AG09309 (cell line): ENCODE measurements around the gene GBX1.

Experiments
- DNase-seq: peaks from one replicate; pipeline ENCODE4 v3.0.0-alpha.2; 2010; ENCODE audit warnings: low read depth
- H3K4me3 ChIP-seq: 2 replicates; pipeline ENCODE4 v1.5.1; 2011; ENCODE audit warnings: mild to moderate bottlenecking, low read depth, low read length, moderate library complexity; ENCODE audit not compliant: control insufficient read depth
- TF ChIP-seq, protein P1 (sequence below): IDR thresholded peaks from 2 replicates; pipeline ENCODE4 v1.5.1; 2011; ENCODE audit warnings: mild to moderate bottlenecking, low read depth, low read length, inconsistent platforms; ENCODE audit not compliant: insufficient read depth, control insufficient read depth; ENCODE audit errors: missing control alignments

GBX1 gene

DNA sequence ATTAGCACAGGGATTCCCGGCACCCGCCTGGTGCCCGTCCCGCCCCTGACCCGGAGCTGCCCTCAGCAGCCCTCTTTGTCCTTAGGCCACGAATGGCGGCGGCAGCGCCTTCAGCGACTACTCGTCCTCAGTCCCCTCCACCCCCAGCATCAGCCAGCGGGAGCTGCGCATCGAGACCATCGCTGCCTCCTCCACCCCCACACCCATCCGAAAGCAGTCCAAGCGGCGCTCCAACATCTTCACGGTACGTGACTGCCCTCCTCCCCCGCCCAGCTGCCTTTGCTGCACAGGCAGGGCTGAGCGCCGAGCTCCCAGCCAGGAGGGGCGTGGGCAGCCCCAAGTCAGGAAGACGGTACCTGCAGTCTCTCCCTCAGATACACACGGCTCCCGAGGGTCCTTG lies 47.6 kb downstream of the GBX1 start:
- no peak for DNase-seq
- TF ChIP-seq, protein P1, sequence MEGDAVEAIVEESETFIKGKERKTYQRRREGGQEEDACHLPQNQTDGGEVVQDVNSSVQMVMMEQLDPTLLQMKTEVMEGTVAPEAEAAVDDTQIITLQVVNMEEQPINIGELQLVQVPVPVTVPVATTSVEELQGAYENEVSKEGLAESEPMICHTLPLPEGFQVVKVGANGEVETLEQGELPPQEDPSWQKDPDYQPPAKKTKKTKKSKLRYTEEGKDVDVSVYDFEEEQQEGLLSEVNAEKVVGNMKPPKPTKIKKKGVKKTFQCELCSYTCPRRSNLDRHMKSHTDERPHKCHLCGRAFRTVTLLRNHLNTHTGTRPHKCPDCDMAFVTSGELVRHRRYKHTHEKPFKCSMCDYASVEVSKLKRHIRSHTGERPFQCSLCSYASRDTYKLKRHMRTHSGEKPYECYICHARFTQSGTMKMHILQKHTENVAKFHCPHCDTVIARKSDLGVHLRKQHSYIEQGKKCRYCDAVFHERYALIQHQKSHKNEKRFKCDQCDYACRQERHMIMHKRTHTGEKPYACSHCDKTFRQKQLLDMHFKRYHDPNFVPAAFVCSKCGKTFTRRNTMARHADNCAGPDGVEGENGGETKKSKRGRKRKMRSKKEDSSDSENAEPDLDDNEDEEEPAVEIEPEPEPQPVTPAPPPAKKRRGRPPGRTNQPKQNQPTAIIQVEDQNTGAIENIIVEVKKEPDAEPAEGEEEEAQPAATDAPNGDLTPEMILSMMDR, result no peak
- H3K4me3 ChIP-seq, result no peak overlapping the region

DNA sequence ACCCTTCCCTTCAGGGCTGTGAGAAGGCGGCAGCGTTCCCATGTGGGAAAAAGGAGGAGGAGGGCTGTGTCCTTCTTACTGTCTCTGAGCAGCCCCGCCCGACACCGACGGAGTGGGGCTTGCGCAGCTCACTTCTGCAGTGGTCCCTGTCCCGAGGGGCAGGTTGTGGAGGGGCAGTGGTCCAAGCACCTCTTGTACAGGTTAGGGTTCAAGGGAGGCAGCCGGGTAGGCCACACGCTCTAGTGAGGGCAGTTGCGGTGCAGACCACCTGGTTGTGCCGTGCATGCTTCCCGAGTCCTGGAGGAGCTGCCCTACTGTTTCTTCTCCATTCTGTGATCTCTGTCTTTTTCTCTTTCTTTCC lies 48.5 kb downstream of the GBX1 start:
- H3K4me3 ChIP-seq, result no peak overlapping the region
- TF ChIP-seq, protein P1, result no peak
- no peak for DNase-seq

DNA sequence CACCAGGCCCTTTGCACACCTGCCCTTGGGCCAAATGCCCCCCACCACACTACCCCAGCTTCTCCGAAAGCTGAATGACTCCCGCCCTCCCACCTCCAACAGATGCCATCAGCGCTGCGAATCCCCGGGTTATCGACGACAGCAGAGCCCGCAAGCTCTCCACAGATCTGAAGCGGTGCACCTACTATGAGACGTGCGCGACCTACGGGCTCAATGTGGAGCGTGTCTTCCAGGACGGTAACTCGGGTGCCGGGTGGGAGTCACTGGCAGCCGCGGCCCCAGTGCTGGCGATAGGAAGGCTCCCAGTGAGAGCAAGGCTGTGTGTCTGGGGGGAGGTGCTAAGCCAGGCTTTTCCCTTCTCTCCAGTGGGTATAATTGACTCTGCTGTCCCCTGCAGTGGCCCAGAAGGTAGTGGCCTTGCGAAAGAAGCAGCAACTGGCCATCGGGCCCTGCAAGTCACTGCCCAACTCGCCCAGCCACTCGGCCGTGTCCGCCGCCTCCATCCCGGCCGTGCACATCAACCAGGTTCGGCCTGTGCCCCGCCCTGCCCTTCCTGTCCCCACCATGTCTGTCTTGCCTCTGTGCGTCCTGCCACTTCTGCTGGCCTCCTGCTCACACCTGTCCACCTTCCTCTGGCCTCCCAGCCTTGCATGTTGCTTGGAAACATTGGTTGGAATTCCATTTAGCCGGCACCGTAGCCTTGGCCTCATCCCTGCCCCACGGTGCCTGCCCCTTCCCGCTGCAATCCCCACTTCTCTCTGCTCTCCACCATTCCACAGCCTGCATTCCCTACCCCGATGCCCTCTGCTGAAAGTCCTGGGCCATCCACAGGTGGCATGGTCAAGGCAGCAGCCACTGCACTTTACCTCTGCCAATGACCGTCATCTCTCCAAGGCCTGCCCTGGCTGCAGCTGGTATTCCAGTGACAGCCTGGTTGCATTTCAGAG lies 49.1 kb downstream of the GBX1 start:
- no peak for DNase-seq
- no peak overlapping the region for H3K4me3 ChIP-seq
- TF ChIP-seq, protein P1, result no peak

DNA sequence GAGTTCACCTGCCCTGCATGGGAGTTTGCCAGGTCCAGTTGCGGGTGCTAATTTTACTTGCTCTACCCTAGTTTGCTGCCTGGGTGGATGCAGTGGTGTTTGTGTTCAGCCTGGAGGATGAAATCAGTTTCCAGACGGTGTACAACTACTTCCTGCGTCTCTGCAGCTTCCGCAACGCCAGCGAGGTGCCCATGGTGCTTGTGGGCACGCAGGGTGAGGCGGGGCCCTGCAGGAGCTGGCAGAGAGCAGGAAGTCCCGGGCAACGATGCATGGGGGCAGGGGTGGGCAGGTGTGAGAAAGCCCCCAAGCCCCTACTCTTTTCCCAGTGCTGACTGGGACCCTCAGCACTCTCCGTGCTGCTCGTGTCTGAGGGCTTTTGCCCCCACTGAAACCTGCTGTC lies 49.9 kb downstream of the GBX1 start:
- no peak for DNase-seq
- H3K4me3 ChIP-seq, result no peak overlapping the region
- TF ChIP-seq, protein P1, result no peak

DNA sequence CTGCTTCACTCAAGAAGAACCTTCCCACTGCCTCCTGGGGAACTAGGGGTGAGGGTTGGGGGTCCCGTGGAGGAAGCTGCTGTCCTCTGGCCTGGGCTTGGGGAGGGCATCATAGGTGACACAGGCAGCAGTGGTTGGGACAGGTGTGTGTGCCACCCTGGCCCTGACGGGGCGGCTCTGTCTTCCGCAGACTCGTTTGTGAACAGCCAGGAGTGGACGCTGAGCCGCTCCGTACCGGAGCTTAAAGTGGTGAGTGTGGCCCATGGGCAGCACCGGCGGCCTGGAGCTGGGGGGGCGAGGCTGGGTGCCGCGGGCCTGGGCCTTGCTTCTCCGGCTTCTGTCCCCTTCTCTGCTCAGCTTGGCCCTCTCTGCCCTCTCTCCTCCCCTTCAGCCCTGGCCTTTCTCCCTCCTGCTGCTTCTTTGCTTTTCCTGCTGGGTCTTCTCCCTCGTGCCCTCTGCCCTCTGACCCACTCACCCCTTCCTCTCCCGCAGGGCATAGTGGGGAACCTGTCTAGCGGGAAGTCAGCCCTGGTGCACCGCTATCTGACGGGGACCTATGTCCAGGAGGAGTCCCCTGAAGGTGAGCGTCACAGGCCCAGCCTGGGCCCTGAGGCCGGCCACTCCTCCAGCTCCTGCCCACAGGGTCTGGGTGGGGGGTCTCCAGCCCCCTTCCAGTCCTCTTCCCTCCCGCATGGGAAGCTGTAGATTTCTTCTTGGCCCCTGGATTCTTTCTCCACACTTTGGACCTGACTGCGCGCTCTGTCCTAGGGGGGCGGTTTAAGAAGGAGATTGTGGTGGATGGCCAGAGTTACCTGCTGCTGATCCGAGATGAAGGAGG lies 50.7 kb downstream of the GBX1 start:
- TF ChIP-seq, protein P1, result no peak
- no peak overlapping the region for H3K4me3 ChIP-seq
- DNase-seq, result no peak

DNA sequence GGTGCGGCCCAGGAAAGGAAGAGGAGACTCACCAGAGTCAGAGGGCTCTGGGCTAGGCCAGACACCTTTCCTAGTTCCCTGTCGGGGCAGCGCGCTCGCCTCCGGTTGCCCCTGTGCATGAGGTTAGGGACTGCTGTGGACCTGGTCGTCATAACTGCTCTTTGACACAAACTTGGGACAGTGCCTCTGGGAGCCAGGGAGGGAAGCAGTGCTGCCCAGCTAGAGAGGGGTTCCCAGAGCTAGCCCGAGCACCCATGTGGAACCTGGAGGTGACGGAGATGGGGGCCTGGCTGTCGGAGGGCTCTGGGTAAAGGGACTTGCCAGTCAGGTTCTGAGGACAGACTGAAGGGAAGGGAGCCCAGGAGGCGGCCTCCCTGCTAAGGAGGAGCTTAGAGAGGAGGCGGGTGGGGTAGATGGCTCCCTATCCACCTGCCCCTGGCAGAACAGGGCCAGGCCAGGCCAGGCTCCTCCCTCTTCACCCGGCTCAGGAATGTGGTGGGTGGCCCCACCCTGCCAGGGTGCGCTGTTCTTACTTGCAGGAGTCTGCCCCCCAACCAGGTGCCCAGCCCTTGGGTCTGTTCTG lies 51.6 kb downstream of the GBX1 start:
- H3K4me3 ChIP-seq, result no peak overlapping the region; the same call in 1 of the 2 replicates
- no peak for DNase-seq
- TF ChIP-seq, protein P1, result no peak
